AG04450 (cell line): ENCODE data around the gene PLA2G4C. TPM values are rescaled to one million over a fixed set of nuclear protein-coding genes. Genes with fewer than 3 reads are reported as not detected.

Experiments
- CTCF ChIA-PET: fragments of 300-600, 350-600 bp; formaldehyde crosslinking; extraction: SDS; loops from one replicate; lab custom pipeline; 2022; ENCODE audit warnings: antibody characterized with exemption, inconsistent platforms; lab: Charles Lee
- POLR2A ChIA-PET: fragments of 350-600 bp; formaldehyde crosslinking; extraction: SDS; loops from one replicate; lab custom pipeline; 2021; ENCODE audit warnings: antibody characterized with exemption, inconsistent platforms; lab: Yijun Ruan, JAX
- DNase-seq: peaks from one replicate; pipeline ENCODE4 v3.0.0-alpha.2; 2011; ENCODE audit warnings: low read depth, low spot score
- H3K27ac ChIP-seq: one replicate; pipeline ENCODE4 v1.5.1; 2012; ENCODE audit warnings: low read depth, low read length, control low read depth
- H3K27me3 ChIP-seq: one replicate; pipeline ENCODE4 v1.6.0; 2012; ENCODE audit warnings: low read length; ENCODE audit not compliant: control insufficient read depth, insufficient read depth
- H3K4me3 ChIP-seq: 2 replicates; pipeline ENCODE4 v1.5.1; 2011; ENCODE audit warnings: mild to moderate bottlenecking, low read depth, low read length, control low read depth
- H3K9me3 ChIP-seq: 2 replicates; pipeline ENCODE4 v1.5.1; 2012; ENCODE audit warnings: low read length; ENCODE audit not compliant: control insufficient read depth, insufficient read depth
- CTCF ChIP-seq: IDR thresholded peaks from 2 replicates; pipeline ENCODE4 v1.5.1; 2011; ENCODE audit warnings: low read depth, low read length, control low read depth, inconsistent platforms
- polyA plus RNA-seq: library from polyadenylated mRNA; depleted of rRNA; stranded (reverse); fragments of >200 nt; gene quantifications from 2 replicates; pipeline ENCODE4 v1.2.3, GENCODE V29; 2011

The PLA2G4C gene
- polyA plus RNA-seq, 1 experiment = 8.0 TPM

GRCh38 chr19:48149430-48149829 lies 38.8 kb upstream of the PLA2G4C start:
- no peaks in the 10 kb centered on the region for H3K9me3 ChIP-seq
- POLR2A ChIA-PET = no interaction called here
- no peak for TF ChIP-seq CTCF
- CTCF ChIA-PET = interaction anchor here (1.1 to 7.8 kb wide), 2 partner anchors 42 to 187 kb away, joined by 4 to 127 read pairs; no protein-coding TSS in a partner anchor
- H3K4me3 ChIP-seq = no peak overlapping the region
- no peak overlapping the region for H3K27ac ChIP-seq
- H3K27me3 ChIP-seq = no peaks in the 10 kb centered on the region
- no peak for DNase-seq

GRCh38 chr19:48148576-48148975 lies 38.0 kb upstream of the PLA2G4C start:
- H3K27ac ChIP-seq = no peak overlapping the region
- H3K4me3 ChIP-seq = no peak overlapping the region
- CTCF ChIA-PET = interaction anchor here (1.6 kb wide), 1 partner anchor 185 kb away, joined by 11 read pairs; no protein-coding TSS in a partner anchor
- no peak for DNase-seq
- H3K27me3 ChIP-seq = no peaks in the 10 kb centered on the region
- H3K9me3 ChIP-seq = no peaks in the 10 kb centered on the region
- POLR2A ChIA-PET = interaction anchor here (0.7 kb wide), 1 partner anchor 14 kb away, joined by 5 read pairs; no protein-coding TSS in a partner anchor
- TF ChIP-seq CTCF = no peak

DNA sequence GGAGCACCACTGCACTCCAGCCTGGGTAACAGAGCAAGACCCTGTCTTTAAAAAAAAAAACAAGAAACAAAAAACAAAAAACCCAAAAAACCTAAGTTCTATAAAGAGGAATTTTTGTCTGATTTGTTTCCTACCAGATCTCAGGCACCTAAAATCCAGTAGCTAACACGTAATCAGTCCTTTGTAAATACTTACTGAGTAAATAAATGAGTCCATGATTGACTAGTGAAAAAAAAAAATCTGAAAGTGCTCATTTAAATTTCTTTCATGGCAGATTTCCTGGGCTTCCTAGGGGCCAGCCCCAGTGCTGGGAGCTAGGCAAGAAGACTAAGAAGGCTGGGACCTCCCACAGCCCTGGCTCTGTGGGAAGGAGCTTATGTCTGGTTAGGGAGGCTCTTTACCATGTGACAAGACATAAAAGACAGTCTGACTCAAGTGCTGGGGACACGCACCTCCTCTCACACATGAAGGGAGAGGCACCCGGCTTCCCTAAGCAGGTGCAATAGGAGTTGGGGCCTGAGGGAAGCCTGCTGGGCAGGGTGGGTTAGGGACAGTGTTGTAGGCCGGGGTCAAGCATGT lies 37.1 kb upstream of the PLA2G4C start:
- Histone ChIP-seq H3K9me3 (no peaks in the 10 kb centered on the region), H3K27ac (no peak overlapping the region), H3K4me3 (no peak overlapping the region), H3K27me3 (no peaks in the 10 kb centered on the region)
- CTCF ChIA-PET = interaction anchor here (1.6 kb wide), 1 partner anchor 184 kb away, joined by 11 read pairs; no protein-coding TSS in a partner anchor
- DNase-seq = no peak
- POLR2A ChIA-PET = interaction anchor here (0.7 kb wide), 1 partner anchor 15 kb away, joined by 5 read pairs; no protein-coding TSS in a partner anchor
- no peak for TF ChIP-seq CTCF

DNA sequence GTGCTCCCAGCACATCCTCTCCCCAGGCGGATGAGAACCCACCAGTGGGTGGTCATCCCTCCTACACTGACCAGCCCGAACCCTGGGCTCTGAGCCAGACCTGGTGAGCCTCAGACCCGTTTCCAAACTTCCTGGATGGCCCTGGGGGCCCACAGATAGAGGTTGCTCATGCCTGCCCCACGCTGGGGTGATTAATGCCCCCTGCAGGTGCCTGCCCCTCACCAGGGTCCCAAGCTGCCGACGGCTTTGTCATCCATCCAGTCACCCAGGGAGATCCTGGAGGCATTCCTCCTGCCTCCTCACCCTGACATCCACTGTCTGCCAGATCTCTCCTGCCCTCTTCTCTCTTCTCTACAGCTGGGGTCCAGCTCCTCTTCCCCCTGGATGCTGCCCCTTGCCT lies 28.4 kb upstream of the PLA2G4C start:
- TF ChIP-seq CTCF = no peak
- H3K4me3 ChIP-seq = no peak overlapping the region
- CTCF ChIA-PET = no interaction called here
- no peaks in the 10 kb centered on the region for H3K9me3 ChIP-seq
- POLR2A ChIA-PET = no interaction called here
- no peak for DNase-seq
- H3K27me3 ChIP-seq = no peaks in the 10 kb centered on the region
- no peak overlapping the region for H3K27ac ChIP-seq

DNA sequence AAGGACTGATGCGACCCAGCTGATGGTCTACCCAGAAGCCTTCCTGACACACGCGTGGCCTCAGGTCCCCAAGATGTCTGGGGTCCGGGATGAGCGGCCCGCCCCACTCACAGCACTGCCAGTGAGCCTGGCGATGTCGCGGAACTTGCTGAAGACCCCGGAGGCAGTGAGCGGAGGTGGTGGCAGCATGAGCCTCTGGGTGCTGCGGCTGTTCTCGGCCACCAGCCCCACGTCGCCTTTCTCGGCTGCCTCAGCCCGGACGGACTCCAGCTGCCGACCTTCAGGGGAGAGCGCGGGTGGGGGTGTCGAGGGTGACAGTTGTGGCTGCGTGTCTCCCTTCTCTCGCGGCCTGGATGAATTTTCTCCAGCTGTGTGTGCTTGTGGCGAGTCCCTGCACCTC lies 26.8 kb upstream of the PLA2G4C start:
- Histone ChIP-seq H3K4me3 (no peak overlapping the region), H3K27ac (no peak overlapping the region), H3K9me3 (no peaks in the 10 kb centered on the region), H3K27me3 (no peaks in the 10 kb centered on the region)
- ChIA-PET CTCF (no interaction called here), POLR2A (no interaction called here)
- TF ChIP-seq CTCF = no peak
- no peak for DNase-seq
